ENCODE results near the gene ARL16. TPM values are rescaled to one million over a fixed set of nuclear protein-coding genes. Genes with fewer than 3 reads are reported as not detected.

The ARL16 gene
- total RNA-seq, 1 experiment from 2014 or later, result 47.5 TPM

GRCh38 chr17:81664051-81664470 lies 19.5 kb downstream of the ARL16 start:
- intact Hi-C loops (cut with micrococcal nuclease), result no loop called here

More at GRCh38 chr17:81664051-81664470, 19.5 kb downstream of the ARL16 start:
- peaks cover 40 to 48% of the 10 kb centered on the region in 2 experiments for H3K4me1 ChIP-seq (ENCODE audit: control insufficient read depth in 1 of 2, insufficient read depth in 2 of 2, low read length in 2 of 2)
- no peak overlapping the region for H2AFZ ChIP-seq (ENCODE audit: low read depth, low read length, poor library complexity, severe bottlenecking)
- H4K20me1 ChIP-seq (ENCODE audit: insufficient read depth), result peaks cover 3% of the 10 kb centered on the region; the same call in 1 of the 2 replicates
- peak overlapping the region; percentile 86 for H3K27ac ChIP-seq (ENCODE audit: low read depth, low read length)
- peaks cover 6 to 19% of the 10 kb centered on the region in 2 experiments; a peak in 3 of 4 replicates for H3K36me3 ChIP-seq (ENCODE audit: control insufficient read depth in 1 of 2, insufficient read depth in 2 of 2, low read length in 2 of 2)
- H3K4me2 ChIP-seq (ENCODE audit: low read length), result peak overlapping the region; percentile 89
- no TSS peak for BruUV-seq (replicated peaks)
- H3K9me2 ChIP-seq (ENCODE audit: insufficient read depth), result no peaks in the 10 kb centered on the region
- ChIA-PET POLR2A (interaction anchor here (0.9 kb wide), 1 partner anchor 20 kb away, joined by 3 read pairs; the partner anchor contains the start of gene HGS), CTCF (no interaction called here), RAD21 (ENCODE audit: low non-redundant PET in 1 of 2, low total read pairs in 2 of 2, uncharacterized antibody in 2 of 2, unreplicated experiment in 2 of 2) (no interaction called here)
- peaks cover 42% of the 10 kb centered on the region for H3K79me2 ChIP-seq (ENCODE audit: insufficient read depth, low read length)
- no peaks in the 10 kb centered on the region for H3K27me3 ChIP-seq (ENCODE audit: insufficient read depth, low read length)
- DNase-seq (ENCODE audit: low read depth, low spot score) (peak; percentile 64), ATAC-seq (peak; percentile 46)
- TF ChIP-seq EZH2 (IDR thresholded peaks at IDR 0.05) (no peak), MAX (IDR thresholded peaks at IDR 0.05) (peak; percentile 62; the same call in 1 of the 2 replicates), CEBPB (IDR thresholded peaks at IDR 0.05; ENCODE audit: low read depth) (no peak), ELF1 (IDR thresholded peaks at IDR 0.05; ENCODE audit: borderline replicate concordance, low read depth) (no peak), ATF3 (IDR thresholded peaks at IDR 0.05) (no peak), POLR2A (IDR thresholded peaks at IDR 0.05; ENCODE audit: borderline replicate concordance, extremely low read depth, insufficient read depth, insufficient read length) (no peak), ZBTB33 (IDR thresholded peaks at IDR 0.05; ENCODE audit: extremely low read depth, insufficient replicate concordance, low read length) (no peak), CBX3 (IDR thresholded peaks at IDR 0.05; ENCODE audit: low read depth) (peak; percentile 79; the same call in 1 of the 2 replicates), POLR2AphosphoS5 (IDR thresholded peaks at IDR 0.05; ENCODE audit: low read depth, low read length) (peak; percentile 56; the same call in 1 of the 2 replicates), RAD21 (IDR thresholded peaks at IDR 0.05; ENCODE audit: low read depth) (no peak), ZNF274 (IDR thresholded peaks at IDR 0.05; ENCODE audit: low read depth, low read length) (no peak), CTCF (IDR thresholded peaks at IDR 0.05 in 2 of 3, conservative IDR thresholded peaks at IDR 0.05 in 1 of 3; ENCODE audit: borderline replicate concordance in 1 of 3, insufficient read depth in 1 of 3, low read depth in 2 of 3, low read length in 2 of 3) (no peak), EGR1 (IDR thresholded peaks at IDR 0.05; ENCODE audit: low read depth) (peak; percentile 78), JUND (IDR thresholded peaks at IDR 0.05) (no peak; the same call in 1 of the 2 replicates), ZFX (IDR thresholded peaks at IDR 0.05) (no peak; the same call in 1 of the 2 replicates), YY1 (IDR thresholded peaks at IDR 0.05; ENCODE audit: extremely low read depth, insufficient replicate concordance, low read depth, low read length) (no peak), SP1 (IDR thresholded peaks at IDR 0.05; ENCODE audit: low read depth) (no peak), SRF (IDR thresholded peaks at IDR 0.05; ENCODE audit: low read depth) (no peak)
- peak overlapping the region; percentile 97 for H3K9ac ChIP-seq (ENCODE audit: low read length)
- H3K4me3 ChIP-seq (replicated peaks in 1 of 2; ENCODE audit: low read depth in 1 of 2, low read length in 2 of 2), result peak overlapping the region in 1 of 2 experiments; percentile 19; a peak in 1 of 4 replicates
- H3K9me3 ChIP-seq (ENCODE audit: control insufficient read depth in 1 of 2, insufficient read depth in 1 of 2, low read depth in 1 of 2, low read length in 2 of 2), result no peaks in the 10 kb centered on the region
